Heart left ventricle (tissue), 16 donors: ENCODE measurements around the gene MUC2. TPM values are rescaled to one million over a fixed set of nuclear protein-coding genes. Genes with fewer than 3 reads are reported as not detected.

Experiments used
- ATAC-seq, 4 donors: fragments of 200-7000 bp; cut with Tn5 transposase; one replicate each; pipeline ENCODE4 v1.9.1; 2020 to 2022; ENCODE audit warnings: moderate library complexity in 4 of 4, mild to moderate bottlenecking in 3 of 4, moderate number of reproducible peaks in 1 of 4
- DNase-seq, 5 donors: peaks; one replicate each; pipeline ENCODE4 v3.0.0-alpha.2; 2020
- H3K27ac ChIP-seq, 12 donors: fragments of 200-600 bp; sonication (generic) in 4 of 12; one replicate each; pipeline versions ENCODE4 v1.5.0 to v1.8.0; 2016 to 2022; ENCODE audit warnings: mild to moderate bottlenecking in 2 of 12
- H3K27me3 ChIP-seq, 9 donors: fragments of 200-600 bp; sonication (generic) in 2 of 9; one replicate each; pipeline versions ENCODE4 v1.5.1 to v1.8.0; 2016 to 2022; ENCODE audit warnings: mild to moderate bottlenecking in 3 of 9
- H3K36me3 ChIP-seq, 9 donors: fragments of 200-600 bp; sonication (generic) in 2 of 9; one replicate each; pipeline versions ENCODE4 v1.5.0 to v1.8.0; 2018 to 2022; ENCODE audit warnings: mild to moderate bottlenecking in 2 of 9
- H3K4me1 ChIP-seq, 12 donors: fragments of 200-600 bp; sonication (generic) in 4 of 12; one replicate each; pipeline versions ENCODE4 v1.5.0 to v1.8.0; 2016 to 2022; ENCODE audit warnings: mild to moderate bottlenecking in 3 of 12
- H3K4me3 ChIP-seq, 12 donors: fragments of 200-600 bp; sonication (generic) in 4 of 12; one replicate each; pipeline versions ENCODE4 v1.5.0 to v1.8.0; 2017 to 2022; ENCODE audit warnings: mild to moderate bottlenecking in 9 of 12, moderate library complexity in 4 of 12
- H3K9me3 ChIP-seq, 12 donors: fragments of 200-600 bp; sonication (generic) in 4 of 12; one replicate each; pipeline versions ENCODE4 v1.5.0 to v1.8.0; 2016 to 2022; ENCODE audit warnings: mild to moderate bottlenecking in 1 of 12
- CTCF ChIP-seq, 12 donors: fragments of 200-600 bp; sonication (generic) in 4 of 12; IDR thresholded peaks; one replicate each; pipeline versions ENCODE4 v1.5.0 to v1.8.0; 2018 to 2022; ENCODE audit warnings: antibody characterized with exemption in 12 of 12, mild to moderate bottlenecking in 5 of 12
- POLR2A ChIP-seq, 2 donors: fragments of 450-650 bp; IDR thresholded peaks; one replicate each; pipeline ENCODE4 v1.6.1; 2017; ENCODE audit warnings: antibody characterized with exemption in 2 of 2, mild to moderate bottlenecking in 2 of 2, moderate library complexity in 2 of 2
- WGBS, 4 donors: extraction: QIAGEN DNeasy Blood & Tissue Kit in 2 of 4; methylation state at CpG; one replicate each; pipeline versions ENCODE4 v1.1.5 to v1.1.7; 2013 to 2018; 5-methylcytosine and 5-hydroxymethylcytosine counted together
- intact Hi-C, 10 donors: fragments of 100-400 bp; cut with DNase I; formaldehyde crosslinking; loops; one replicate each; pipeline versions ENCODE4 v1.11.1 to v1.14.2; 2022
- polyA plus RNA-seq, 2 donors: library from polyadenylated mRNA; stranded (reverse); fragments of 200-250 nt; gene quantifications; one replicate each; pipeline ENCODE4 v1.2.3, GENCODE V29; 2013
- total RNA-seq, 9 donors: library from RNA; depleted of rRNA in 2 of 9; stranded (reverse); fragments of >200 nt in 2 of 9; fragmentation: NEBNext Ultra II Directional in 3 of 9; extraction: Animal tissue kit (Norgen Biotek cat#: 25700) in 3 of 9; gene quantifications; one replicate each; pipeline versions ENCODE4 v1.1.0 to v1.2.4, GENCODE V29; 2016 to 2023
- donor health status: ischemic (EF 13 %, LVEDD 7.1; RV severe dilation, severe dysfunction).
- donor health status: healthy with polysubstance abuse.
- donor health status: DM: no; HTN: yes; CAD: no.
- donor health status: DM: no; HTN: no; CAD: no.
- donor health status: ischemic (EF 25% LVEDD 6.9; RV normal size, moderate dysfunction).
- donor health status: ischemic (EF 25% LVEDD 5.7; RV mildly dilated, moderate dysfunction).
- donor health status: healthy.
- donor health status: DM: yes; HTN: yes; CAD: no.
- donor health status: ischemic (EF 35%, LVEDD 5.7; RV mildly dilated, moderate dysfunction).
- donor health status: nonischemic (EF 11% LVEDD 7.7; RV severe dilation, severe dysfunction).
- donor health status: DM: yes; HTN: yes; CAD: no.
- donor health status: PGD.
- donor health status: ischemic (EF 29% LVEDD 5.4; RV normal size, mild dysfunction).
- donor health status: nonischemic (EF 23%, LVEDD 6.1; RV moderate dilation, normal function).

MUC2 gene
- total and polyA plus RNA-seq, 11 donors: 0.01 to 0.07 TPM; not detected in 9

DNA sequence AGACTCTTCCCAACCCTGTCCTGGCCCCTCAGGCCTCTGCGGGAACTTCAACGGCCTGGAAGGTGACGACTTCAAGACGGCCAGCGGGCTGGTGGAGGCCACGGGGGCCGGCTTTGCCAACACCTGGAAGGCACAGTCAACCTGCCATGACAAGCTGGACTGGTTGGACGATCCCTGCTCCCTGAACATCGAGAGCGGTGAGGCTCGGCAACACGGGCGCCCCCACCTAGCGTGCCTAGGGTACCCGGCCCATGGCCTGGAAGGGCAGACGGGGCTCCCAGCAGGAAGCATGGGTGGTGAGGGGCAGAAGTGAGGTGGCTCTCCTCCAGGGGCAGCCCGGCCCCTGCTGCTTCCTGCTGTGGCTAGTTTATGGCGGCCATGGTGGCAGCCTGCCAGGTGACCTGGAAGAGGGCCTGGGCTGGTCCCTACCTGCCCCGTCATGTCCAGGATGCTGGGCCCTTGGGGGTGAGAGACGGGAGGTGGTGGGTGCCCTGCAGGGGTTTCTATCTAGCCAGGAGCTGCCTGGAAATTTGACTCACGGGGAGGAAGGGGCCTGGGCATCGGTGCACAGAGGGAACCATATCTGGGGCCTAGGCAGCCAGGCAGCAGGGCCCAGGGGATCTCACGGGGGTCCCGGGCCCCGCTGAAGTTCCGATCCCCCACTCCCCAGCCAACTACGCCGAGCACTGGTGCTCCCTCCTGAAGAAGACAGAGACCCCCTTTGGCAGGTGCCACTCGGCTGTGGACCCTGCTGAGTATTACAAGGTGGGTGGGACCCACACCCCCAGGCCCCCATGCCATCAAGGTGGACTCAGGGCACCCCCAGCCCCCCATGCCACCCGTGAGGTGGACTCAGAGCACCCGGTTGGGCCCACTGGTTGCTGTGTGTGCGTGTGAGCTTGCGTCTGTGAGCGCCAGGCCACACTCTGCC is 9.2 kb downstream of the MUC2 start:
- Histone ChIP-seq H3K27ac (no peak overlapping the region), H3K27me3 (no peaks in the 10 kb centered on the region), H3K9me3 (no peaks in the 10 kb centered on the region), H3K4me3 (no peak overlapping the region), H3K36me3 (no peaks in the 10 kb centered on the region), H3K4me1 (no peaks in the 10 kb centered on the region)
- WGBS, 4 donors: 77 to 85% (median 80%) methylated on average over 23 to 34 of the region's 34 CpGs
- peak in 3 of 5 donors; percentile 5 to 60 (median 16) for DNase-seq
- no peak for ATAC-seq
- TF ChIP-seq CTCF (IDR thresholded peaks at IDR 0.05) (no peak), POLR2A (IDR thresholded peaks at IDR 0.05) (no peak)
- intact Hi-C loops: no loop called here

DNA sequence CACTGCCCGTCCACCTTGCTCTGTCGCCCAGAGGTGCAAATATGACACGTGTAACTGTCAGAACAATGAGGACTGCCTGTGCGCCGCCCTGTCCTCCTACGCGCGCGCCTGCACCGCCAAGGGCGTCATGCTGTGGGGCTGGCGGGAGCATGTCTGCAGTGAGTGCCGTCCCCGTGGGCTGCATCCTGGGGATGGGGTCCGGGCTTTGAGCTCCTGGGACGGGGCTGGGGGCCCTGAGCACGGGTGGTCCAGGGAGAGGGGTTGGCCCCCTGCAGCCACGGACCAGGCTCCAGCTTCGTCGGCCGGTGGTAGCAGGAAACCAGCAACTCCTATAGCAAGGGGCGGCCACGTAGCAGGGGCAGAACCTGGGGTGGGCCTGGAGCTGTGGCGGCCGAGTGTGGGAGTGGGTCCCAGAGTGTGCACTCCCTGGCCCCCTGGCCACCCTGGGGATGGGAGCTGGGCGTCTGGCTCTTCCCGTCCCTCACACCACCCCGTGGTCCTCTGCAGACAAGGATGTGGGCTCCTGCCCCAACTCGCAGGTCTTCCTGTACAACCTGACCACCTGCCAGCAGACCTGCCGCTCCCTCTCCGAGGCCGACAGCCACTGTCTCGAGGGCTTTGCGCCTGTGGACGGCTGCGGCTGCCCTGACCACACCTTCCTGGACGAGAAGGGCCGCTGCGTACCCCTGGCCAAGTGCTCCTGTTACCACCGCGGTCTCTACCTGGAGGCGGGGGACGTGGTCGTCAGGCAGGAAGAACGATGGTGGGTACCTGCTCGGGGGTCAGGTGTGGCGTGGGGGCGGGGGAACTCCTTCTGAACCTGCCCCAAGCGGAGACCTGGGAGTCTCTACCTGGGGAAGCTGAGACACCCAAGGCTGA is 10.1 kb downstream of the MUC2 start:
- Histone ChIP-seq H3K27me3 (no peaks in the 10 kb centered on the region), H3K27ac (no peak overlapping the region), H3K4me1 (no peaks in the 10 kb centered on the region), H3K9me3 (no peaks in the 10 kb centered on the region), H3K36me3 (no peaks in the 10 kb centered on the region), H3K4me3 (no peak overlapping the region)
- 71 to 79% (median 77%) methylated on average over 16 to 49 of the region's 49 CpGs for WGBS, 4 donors
- DNase-seq (peak in 3 of 5 donors; percentile 21 to 61 (median 21)), ATAC-seq (no peak)
- TF ChIP-seq CTCF (IDR thresholded peaks at IDR 0.05): no peak
- TF ChIP-seq POLR2A (IDR thresholded peaks at IDR 0.05): no peak
- intact Hi-C loops: no loop called here

DNA sequence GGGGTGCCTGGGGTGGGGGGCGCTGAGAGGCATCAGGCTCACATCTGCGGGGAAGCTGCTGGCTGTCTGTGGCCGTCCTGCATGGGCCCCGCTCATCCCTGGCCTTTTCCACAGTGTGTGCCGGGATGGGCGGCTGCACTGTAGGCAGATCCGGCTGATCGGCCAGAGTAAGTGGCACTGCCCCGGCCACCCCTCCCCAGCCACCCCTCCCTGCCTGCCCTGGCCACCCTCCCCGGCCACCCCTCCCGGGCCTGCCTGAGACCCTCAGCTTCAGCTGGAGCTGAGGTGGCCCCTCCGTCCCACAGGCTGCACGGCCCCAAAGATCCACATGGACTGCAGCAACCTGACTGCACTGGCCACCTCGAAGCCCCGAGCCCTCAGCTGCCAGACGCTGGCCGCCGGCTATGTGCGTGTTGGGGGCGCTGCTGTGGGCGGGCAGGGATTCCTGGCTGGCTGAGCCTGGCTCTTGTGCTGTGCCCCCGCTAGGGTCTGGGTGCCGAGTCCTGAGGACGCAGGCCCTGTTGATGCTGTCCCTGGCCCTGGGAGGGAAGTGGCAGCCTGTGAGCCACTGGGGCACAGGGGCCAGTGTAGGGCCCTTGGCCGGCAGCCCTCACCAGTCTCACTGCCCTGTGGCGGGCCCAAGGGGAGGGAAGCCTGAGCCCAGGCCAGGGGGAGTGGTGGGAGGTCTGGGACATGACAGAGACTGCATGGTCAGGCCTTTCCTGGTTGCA is 10.9 kb downstream of the MUC2 start:
- no peaks in the 10 kb centered on the region for H3K27me3 ChIP-seq
- no peak for TF ChIP-seq CTCF (IDR thresholded peaks at IDR 0.05)
- no peak for TF ChIP-seq POLR2A (IDR thresholded peaks at IDR 0.05)
- H3K4me1 ChIP-seq: no peaks in the 10 kb centered on the region
- intact Hi-C loops: no loop called here
- ATAC-seq (no peak), DNase-seq (peak in 2 of 5 donors; percentile 9 to 23)
- H3K27ac ChIP-seq: no peak overlapping the region
- WGBS, 4 donors: 84 to 90% (median 88%) methylated on average over 16 to 26 of the region's 26 CpGs
- H3K36me3 ChIP-seq: no peaks in the 10 kb centered on the region
- no peaks in the 10 kb centered on the region for H3K9me3 ChIP-seq
- H3K4me3 ChIP-seq: no peak overlapping the region
